Measurements from ENCODE around the gene SHMT2. TPM values are rescaled to one million over a fixed set of nuclear protein-coding genes. Genes with fewer than 3 reads are reported as not detected.

SHMT2 gene
- total and polyA plus RNA-seq, 2 of the 4 experiments (the other 2 are of a cell fraction): 266 to 364 TPM

GRCh38 chr12:57234571-57235016 lies 5.1 kb downstream of the SHMT2 start:
- Histone ChIP-seq H4K20me1 (ENCODE audit: insufficient read depth, low read length) (peaks cover 44% of the 10 kb centered on the region), H3K18ac (ENCODE audit: low read depth, low read length) (no peak overlapping the region), H3K4me1 (ENCODE audit: control insufficient read depth, insufficient read depth, low read length) (peaks cover 11% of the 10 kb centered on the region), H2BK20ac (ENCODE audit: low read depth, low read length) (no peak overlapping the region), H3K79me1 (ENCODE audit: low read depth in 1 of 2, low read length in 2 of 2) (peaks cover 29 to 48% of the 10 kb centered on the region in 2 experiments), H2AK9ac (replicated peaks; ENCODE audit: low read depth, low read length, poor library complexity) (peak overlapping the region; percentile 47), H3K23ac (ENCODE audit: low read depth, low read length) (no peak overlapping the region), H3K9ac (ENCODE audit: low read depth, low read length) (no peak overlapping the region), H4K5ac (ENCODE audit: low read depth, low read length) (no peak overlapping the region), H3K4ac (ENCODE audit: low read depth, low read length) (no peak overlapping the region), H2BK5ac (ENCODE audit: low read depth, low read length, poor library complexity, severe bottlenecking) (no peak overlapping the region), H3K9me1 (ENCODE audit: insufficient read depth, low read length) (peaks cover 14% of the 10 kb centered on the region), H2BK15ac (ENCODE audit: low read depth, low read length) (no peak overlapping the region), H4K91ac (ENCODE audit: insufficient read depth, low read depth, low read length) (no peak overlapping the region), H3K4me2 (ENCODE audit: low read depth, low read length) (no peak overlapping the region), H2AK5ac (ENCODE audit: low read depth, low read length) (no peak overlapping the region), H3K9me3 (ENCODE audit: control insufficient read depth, insufficient read depth, low read length) (no peaks in the 10 kb centered on the region), H4K8ac (ENCODE audit: low read depth in 2 of 2, low read length in 2 of 2) (no peak overlapping the region), H3K27ac (ENCODE audit: insufficient read depth, low read length) (no peak overlapping the region), H2BK120ac (ENCODE audit: low read depth, low read length) (no peak overlapping the region), H3K27me3 (ENCODE audit: control insufficient read depth, insufficient read depth, low read length) (no peaks in the 10 kb centered on the region), H3K4me3 (ENCODE audit: insufficient read depth, low read depth, low read length) (no peak overlapping the region), H3K56ac (ENCODE audit: extremely low read depth, insufficient read depth, low read length) (no peak overlapping the region), H3K36me3 (ENCODE audit: control insufficient read depth, insufficient read depth, low read length) (peaks cover 45% of the 10 kb centered on the region), H2AFZ (replicated peaks; ENCODE audit: low read length, poor library complexity) (no peak overlapping the region), H3K14ac (replicated peaks; ENCODE audit: low read depth, low read length) (no peak overlapping the region)
- intact Hi-C loops (cut with micrococcal nuclease) (loop anchor here (5.0 kb wide), 1 partner anchor 167 kb away; no protein-coding TSS in a partner anchor), in situ Hi-C loops (cut with MboI; ENCODE audit: low sequenced_read_pairs) (no loop called here), dilution Hi-C loops (cut with HindIII; ENCODE audit: low sequenced_read_pairs, unreplicated experiment) (no loop called here)
- ATAC-seq (ENCODE audit: low read depth) (no peak), DNase-seq (no peak)
- BruUV-seq (replicated peaks): no TSS peak
- TF ChIP-seq NFE2L2 (IDR thresholded peaks at IDR 0.05; ENCODE audit: low read depth, low read length) (no peak), FOS (IDR thresholded peaks at IDR 0.05; ENCODE audit: low read depth, low read length) (no peak), CHD1 (IDR thresholded peaks at IDR 0.05; ENCODE audit: low read depth, low read length) (no peak), POLR2A (IDR thresholded peaks at IDR 0.05; ENCODE audit: low read depth, low read length) (no peak), RCOR1 (IDR thresholded peaks at IDR 0.05; ENCODE audit: insufficient replicate concordance, low read length) (no peak), MAZ (IDR thresholded peaks at IDR 0.05; ENCODE audit: borderline replicate concordance, low read depth, low read length) (no peak), CTCF (conservative IDR thresholded peaks at IDR 0.05; ENCODE audit: low read depth, low read length) (no peak), ELK1 (IDR thresholded peaks at IDR 0.05; ENCODE audit: borderline replicate concordance, low read depth, low read length) (no peak), SMC3 (IDR thresholded peaks at IDR 0.05; ENCODE audit: low read depth, low read length) (no peak), MAFK (IDR thresholded peaks at IDR 0.05; ENCODE audit: low read depth, low read length) (no peak), BHLHE40 (IDR thresholded peaks at IDR 0.05; ENCODE audit: low read depth, low read length) (no peak), USF2 (IDR thresholded peaks at IDR 0.05; ENCODE audit: low read depth, low read length) (no peak), CEBPB (IDR thresholded peaks at IDR 0.05; ENCODE audit: low read depth, low read length) (no peak), RAD21 (IDR thresholded peaks at IDR 0.05; ENCODE audit: low read length) (no peak), MXI1 (IDR thresholded peaks at IDR 0.05; ENCODE audit: borderline replicate concordance, low read depth, low read length) (no peak), RFX5 (IDR thresholded peaks at IDR 0.05; ENCODE audit: low read depth, low read length) (no peak)
- ChIA-PET CTCF (no interaction called here), POLR2A (ENCODE audit: unreplicated experiment) (no interaction called here)
- WGBS, 2 experiments (ENCODE audit: extremely low coverage in 2 of 2, insufficient read length in 1 of 2): no CpG with 5 or more reads among the region's 10 CpGs

All from IMR-90 (cell line).